OCI-LY1 (cell line): ENCODE results near the gene ALAD.

Experiments
- EZH2 ChIP-seq: fragments of 200-600 bp; sonication (generic), shearing (Covaris generic); IDR thresholded peaks from 2 replicates; pipeline ENCODE4 v1.8.0; 2017; ENCODE audit warnings: borderline replicate concordance, mixed run types, mild to moderate bottlenecking, antibody characterized with exemption, low read length, moderate library complexity, mixed read lengths
- TF ChIP-seq, protein P1 (sequence below): fragments of 200-600 bp; sonication (generic), shearing (Covaris generic); IDR thresholded peaks from 2 replicates; pipeline ENCODE4 v1.5.1; 2017; ENCODE audit warnings: mild to moderate bottlenecking, antibody characterized with exemption, low read length, moderate library complexity, mixed read lengths

DNA sequence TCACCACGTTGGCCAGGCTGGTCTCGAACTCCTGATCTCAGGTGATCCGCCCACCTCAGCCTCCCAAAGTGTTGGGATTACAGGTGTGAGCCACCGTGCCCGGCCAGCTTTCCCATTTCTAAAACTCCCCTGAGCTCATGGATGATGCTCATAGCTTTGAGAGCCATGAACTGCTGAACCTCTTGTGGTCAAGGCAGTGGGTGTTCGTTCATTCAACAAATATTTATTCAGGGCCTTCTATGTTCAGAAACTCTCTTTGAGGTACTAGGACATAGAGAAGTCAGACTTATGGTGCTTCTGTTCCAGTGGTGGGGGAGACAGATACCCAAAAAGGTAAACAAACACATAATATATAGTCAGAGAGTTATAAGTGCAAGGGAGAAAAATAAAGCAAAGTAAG lies 49.1 kb downstream of the ALAD start:
- TF ChIP-seq, protein P1, sequence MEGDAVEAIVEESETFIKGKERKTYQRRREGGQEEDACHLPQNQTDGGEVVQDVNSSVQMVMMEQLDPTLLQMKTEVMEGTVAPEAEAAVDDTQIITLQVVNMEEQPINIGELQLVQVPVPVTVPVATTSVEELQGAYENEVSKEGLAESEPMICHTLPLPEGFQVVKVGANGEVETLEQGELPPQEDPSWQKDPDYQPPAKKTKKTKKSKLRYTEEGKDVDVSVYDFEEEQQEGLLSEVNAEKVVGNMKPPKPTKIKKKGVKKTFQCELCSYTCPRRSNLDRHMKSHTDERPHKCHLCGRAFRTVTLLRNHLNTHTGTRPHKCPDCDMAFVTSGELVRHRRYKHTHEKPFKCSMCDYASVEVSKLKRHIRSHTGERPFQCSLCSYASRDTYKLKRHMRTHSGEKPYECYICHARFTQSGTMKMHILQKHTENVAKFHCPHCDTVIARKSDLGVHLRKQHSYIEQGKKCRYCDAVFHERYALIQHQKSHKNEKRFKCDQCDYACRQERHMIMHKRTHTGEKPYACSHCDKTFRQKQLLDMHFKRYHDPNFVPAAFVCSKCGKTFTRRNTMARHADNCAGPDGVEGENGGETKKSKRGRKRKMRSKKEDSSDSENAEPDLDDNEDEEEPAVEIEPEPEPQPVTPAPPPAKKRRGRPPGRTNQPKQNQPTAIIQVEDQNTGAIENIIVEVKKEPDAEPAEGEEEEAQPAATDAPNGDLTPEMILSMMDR = no peak
- TF ChIP-seq EZH2 = no peak
